T-helper 9 cell (primary cell): ENCODE measurements around the gene WDR33.

ENCODE experiments used
- DNase-seq: peaks from one replicate; pipeline ENCODE4 v3.0.0-alpha.2; 2020

The WDR33 gene

DNA sequence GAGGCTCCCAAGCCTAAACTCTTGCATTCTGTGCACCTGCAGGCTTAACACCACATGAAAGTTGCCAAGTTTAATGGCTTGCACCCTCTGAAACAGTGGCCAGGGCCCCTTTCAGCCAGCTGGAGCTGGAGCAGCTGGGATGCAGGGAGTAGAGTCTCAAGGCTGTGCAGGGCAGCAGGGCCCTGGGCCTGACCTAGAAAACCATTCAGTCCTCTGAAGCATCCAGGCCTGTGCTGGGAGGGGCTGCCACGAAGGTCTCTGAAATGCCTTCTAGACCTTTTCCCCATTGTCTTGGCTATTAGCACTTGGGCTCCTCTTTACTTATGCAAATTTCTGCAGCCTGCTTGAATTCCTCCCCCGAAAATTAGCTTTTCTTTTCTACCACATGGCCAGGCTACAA, 120.3 kb downstream of the WDR33 start:
- no peak for DNase-seq

DNA sequence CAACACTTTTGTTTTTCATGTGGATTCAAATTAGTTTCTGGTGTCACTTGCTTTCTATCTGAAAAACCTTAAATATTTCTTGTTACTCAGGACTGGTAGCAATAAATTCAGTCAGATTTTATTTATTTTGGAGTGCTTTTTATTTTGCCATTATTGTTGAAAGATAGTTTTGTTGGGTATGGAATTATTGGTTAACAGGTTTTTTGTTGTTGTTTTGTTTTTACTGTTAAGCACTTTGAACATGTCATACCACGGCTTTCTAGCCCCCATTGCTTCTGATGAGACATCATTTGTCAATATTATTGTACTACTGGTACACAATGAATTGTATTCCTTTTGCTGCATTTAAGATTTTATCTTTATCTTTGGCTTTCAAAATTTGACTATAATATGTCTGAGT, 122.6 kb downstream of the WDR33 start:
- DNase-seq, result no peak

DNA sequence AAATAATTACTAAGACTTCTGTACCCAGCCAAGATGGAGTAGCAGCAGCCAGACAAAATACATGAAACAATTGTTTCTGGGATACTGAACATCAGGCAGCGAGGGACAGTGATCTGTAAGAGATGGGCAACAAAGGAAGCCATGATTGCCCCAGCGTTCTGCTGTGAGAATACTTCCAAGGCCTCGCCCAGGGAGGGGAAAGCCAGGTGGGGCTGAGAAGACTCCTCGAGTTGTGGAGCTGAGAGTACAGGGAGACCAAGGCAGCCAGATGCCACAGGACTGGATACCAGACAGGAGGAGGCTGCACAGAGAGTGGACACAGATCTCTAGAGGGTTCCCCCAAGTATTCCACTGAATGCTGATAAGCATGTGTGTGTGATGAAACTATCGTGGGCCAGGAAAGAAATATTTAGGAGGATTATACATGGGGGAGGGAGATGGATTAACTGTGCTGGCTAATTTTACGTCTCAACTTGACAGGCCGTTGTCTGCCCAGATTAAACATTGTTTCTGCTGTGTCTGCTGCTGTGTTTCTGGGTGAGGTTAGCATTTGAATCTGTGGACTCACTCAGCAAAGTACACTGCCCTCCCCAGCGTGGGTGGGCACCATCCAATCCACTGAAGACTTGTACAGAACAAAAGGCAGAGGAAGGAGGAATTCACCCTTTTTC, 125.4 kb downstream of the WDR33 start:
- DNase-seq, result no peak

DNA sequence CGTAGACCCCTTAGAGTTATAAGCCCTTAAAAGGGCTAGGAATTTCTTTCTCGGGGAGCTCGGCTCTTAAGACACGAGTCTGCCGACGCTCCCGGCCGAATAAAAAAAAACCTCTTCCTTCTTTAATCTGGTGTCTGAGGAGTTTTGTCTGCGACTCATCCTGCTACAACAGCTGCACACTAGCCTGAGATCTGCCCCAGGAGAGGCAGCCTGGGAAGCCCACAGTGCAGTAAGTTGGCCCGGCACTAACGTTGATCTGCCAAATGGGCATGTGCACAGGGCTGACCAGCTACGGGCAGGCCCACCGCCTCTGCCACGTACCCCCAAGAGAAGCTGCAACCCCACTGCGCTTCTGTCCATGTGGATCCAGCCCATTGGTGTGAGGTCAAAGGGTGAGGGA, 127.2 kb downstream of the WDR33 start:
- no peak for DNase-seq

DNA sequence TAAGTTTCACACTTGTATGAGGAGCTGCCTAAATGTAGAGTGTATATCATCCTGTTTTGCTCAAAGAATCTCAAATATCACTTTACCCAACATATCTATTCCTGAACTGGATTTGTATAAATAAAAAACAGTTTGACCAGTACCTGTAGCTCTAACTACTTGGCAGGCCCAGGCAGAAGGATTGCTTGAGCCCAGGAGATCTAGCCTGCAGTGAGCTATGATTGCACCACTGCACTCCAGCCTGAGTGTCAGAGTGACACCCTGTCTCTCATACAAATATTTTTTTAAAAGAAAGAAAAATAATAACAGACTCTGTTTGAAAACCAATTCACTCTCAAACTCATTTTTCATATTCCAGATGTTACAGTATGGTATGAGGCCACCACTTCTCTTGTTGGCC, 127.9 kb downstream of the WDR33 start:
- no peak for DNase-seq

DNA sequence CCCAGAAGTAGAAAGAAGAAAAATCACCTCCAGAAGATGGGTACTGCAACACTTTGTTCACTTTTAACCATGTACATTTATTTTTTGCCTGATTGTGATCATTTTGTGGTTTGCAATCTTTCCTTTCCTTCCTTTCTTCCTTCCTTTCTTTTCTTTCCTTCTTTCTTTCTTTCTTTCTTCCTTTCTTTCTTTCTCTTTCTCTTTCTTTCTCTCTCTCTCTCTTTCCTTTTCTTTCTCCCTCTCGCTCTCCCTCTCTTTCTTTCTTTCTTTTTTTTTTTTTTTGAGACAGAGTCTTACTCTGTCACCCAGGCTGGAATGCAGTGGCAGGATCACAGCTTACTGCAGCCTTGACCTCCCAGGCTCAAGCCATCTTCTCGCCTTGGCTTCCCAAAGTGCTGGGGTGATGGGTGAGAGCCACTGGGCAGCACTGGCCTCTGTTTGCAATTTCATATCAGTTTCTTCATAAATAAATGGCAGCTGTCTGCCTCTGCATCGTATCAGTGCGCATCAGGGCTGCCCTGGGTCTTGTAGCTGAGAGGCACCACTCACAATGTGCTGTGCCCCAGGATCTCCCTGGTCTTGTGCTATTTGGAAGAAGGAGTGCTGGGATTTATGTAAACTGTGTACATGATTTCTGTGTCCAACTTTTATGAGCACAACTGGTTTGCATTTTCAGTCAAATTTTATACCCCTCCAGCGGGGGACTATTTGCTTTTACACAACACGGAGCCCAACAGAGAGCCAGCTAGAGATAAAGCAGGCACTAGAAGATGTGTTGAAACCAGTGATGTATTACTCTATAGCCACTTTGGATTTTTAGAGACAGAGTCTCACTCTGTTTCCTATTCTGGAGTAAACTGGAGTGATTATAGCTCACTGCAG, 128.8 kb downstream of the WDR33 start:
- DNase-seq, result no peak

DNA sequence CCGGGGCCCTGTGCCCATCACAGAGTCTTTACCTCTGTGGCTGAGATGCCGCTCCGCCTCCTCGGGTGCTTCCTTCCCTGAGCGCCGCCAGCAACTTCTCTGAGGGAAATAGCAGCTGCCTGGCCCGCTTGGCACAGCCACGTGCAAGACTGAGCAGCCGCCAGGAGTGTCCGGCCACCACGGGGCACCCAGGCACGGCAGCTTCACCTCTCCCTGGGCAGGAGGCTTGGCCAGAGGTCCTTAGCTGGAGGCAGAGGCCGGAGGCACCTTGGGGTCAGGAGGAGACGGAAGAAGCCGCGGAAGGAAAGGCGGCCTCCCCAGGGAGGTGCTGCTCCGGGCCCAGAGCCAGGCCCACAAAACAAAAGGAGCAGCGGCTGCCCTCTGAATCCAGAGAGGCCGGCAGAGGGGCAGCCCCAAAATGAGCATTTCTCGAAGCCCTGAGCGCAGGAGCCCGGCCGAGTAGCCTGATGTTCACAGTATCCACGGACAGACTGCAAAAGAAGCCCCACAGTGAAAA, 129.6 kb downstream of the WDR33 start:
- DNase-seq, result no peak

DNA sequence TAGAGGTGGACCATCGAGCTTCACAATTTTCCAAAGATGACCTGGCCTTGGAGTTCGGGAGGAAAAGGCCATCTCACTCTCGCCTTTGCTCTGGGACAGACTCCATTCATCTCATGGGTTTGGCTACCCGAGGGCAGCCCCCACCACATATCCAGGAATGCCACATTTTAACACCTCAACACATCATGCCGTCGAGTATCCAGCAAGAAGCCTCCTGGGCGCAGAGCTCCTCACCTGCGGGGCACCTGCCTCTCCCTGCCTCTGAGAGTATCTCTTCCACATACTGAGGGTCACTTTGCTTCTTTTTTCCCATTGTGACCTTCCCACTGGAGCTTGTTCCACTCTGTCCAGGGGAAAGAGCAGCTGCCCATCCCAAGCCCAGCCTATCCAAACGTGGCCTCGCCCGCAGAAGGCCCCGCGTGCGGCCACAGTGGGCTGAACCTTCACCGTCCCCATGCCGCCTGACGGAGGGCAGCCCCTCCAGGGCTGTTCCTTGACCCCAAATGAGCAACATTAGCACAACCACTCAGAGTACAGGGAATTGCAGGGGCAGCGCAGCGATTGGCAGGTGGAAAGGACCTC, 130.2 kb downstream of the WDR33 start:
- DNase-seq, result no peak

DNA sequence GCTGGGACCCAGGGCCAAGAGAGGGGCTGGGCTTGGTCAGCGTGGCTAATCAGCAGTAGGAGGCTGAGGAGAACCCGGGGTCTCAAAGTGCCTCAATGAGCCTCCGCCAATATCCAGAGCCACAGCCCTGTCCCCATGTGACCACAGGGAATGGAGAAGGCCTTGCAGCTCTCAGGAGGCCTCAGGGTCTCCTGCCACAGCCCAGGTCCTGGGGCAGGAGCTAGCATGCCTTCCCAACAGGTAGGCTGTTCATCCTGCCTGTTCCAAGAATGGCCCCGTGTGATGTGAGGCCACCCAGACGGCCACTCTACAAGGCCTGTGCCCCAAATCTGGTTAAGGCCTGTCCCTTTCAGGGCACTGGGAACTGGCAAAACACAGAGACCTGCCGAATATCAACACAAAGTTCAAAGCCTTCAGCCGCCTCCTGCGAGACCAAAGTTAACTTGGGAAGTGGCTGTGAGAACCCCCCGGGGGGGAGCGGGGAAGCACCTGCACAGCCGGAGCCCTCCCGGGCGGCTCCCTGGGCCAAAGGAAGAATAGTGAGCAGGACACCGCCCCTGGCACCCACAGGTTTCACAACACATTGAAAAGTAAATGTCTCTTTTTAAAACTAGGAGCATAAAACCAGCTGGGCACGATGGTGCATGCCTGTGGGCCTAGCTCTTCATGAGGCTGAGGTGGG, 131.2 kb downstream of the WDR33 start:
- DNase-seq, result no peak

DNA sequence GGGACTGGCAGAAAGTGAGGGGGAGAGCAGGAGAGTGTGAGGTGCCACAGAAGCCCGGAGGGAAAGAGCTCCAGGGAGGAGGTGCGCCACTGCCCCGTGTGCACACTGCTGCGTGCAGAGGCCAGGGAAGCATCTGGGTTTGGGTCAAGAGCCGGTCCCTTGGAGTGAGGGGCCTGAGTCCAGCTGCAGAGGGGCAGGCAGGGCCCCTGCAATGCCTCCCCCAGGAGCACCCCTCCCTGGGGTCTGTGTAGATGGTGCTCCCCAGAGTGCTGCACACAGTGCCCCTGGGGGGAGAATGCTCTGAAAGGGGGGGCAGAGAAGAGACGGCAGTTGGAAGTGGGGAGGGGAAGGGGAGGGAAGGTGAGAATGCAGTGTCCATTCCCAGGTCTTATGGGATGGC, 132.0 kb downstream of the WDR33 start:
- no peak for DNase-seq

DNA sequence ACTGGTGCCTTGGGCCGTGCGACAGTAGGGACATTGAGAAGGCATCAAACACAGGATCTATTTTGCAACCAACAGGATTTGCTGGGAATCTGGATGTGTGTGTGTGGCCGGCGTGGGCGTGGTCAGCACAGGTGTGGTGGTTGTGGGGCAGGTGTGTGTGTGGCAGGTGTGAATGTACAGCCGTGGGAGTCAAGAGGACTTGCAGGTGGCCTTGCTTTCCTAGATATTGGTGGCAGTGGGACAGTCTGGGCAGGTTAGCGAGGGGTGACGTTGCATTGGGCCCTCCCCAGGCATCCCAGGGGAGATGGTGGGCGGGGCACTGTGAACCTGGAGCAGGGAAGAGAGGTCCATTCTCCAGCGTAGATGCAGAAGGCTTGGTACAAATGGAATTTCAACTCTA, 132.4 kb downstream of the WDR33 start:
- DNase-seq, result no peak

DNA sequence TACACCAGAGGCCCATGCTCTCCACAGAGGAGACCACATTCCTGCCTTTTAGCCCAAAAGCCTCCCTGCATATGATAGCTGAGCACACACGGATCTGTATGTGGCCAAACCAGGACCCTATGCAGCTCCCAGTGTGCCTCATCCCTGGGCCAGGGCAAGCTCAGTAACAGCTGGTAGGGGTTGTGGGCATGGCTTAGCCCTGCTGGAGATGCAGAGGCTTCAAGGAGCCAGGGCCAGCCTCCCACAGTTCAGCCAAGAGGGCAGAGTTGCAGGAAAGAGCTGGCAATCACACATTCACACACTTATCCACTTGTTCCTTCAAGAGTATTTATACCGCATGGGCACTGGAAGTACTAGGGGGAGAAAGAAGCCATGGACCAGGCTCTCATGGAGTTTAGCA, 134.1 kb downstream of the WDR33 start:
- no peak for DNase-seq

DNA sequence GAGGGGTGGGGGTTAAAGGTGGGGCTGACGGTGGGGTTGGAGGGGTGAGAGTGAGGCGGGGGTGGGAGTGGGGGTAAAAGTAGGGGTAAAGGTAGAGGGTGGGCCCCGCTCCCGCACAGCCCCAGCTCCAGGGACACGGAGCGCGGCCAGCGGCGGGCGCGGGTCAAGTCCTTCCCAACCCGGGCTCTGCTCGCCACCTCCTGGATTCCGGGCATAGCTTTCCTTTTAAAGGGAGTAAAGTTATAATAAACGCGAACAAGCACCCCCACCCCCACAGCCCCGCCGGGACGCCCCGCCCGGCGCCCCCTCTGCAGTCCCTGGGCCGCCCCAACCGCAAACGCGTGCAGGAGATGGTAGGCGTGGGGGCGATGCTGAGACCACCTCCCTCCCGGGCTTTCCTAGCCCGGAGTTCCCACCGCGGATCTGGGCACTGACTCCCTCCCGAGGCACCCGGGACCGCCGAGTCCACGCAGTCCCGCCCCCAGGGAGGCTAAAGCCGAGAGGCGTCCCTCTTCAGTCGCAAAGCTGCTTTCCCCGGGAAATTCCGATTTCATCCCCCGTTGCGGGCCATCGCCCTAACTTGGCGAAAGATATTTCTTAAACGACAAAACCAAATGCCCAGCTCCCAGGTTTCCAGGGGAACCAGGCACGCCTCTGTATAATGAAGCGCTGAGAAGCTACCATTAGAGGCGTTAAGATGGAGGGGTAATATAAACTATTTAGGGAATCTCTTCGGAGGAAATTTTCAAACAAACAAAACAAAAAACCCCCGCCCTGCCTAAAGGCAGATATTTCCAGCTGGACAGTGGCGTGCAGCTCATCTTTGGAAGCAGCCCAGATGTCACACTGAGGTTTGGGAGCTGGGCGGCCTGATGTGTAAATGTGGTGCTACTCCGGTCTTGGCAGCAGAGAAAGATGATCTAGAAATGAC, 135.4 kb downstream of the WDR33 start, which contains the start of gene LIMS2:
Gene LIMS2, minus strand, starts transcription at position 200 of the 931 bp plus-strand sequence. CDS start 506 bp downstream, outside the sequence.
- no peak for DNase-seq

DNA sequence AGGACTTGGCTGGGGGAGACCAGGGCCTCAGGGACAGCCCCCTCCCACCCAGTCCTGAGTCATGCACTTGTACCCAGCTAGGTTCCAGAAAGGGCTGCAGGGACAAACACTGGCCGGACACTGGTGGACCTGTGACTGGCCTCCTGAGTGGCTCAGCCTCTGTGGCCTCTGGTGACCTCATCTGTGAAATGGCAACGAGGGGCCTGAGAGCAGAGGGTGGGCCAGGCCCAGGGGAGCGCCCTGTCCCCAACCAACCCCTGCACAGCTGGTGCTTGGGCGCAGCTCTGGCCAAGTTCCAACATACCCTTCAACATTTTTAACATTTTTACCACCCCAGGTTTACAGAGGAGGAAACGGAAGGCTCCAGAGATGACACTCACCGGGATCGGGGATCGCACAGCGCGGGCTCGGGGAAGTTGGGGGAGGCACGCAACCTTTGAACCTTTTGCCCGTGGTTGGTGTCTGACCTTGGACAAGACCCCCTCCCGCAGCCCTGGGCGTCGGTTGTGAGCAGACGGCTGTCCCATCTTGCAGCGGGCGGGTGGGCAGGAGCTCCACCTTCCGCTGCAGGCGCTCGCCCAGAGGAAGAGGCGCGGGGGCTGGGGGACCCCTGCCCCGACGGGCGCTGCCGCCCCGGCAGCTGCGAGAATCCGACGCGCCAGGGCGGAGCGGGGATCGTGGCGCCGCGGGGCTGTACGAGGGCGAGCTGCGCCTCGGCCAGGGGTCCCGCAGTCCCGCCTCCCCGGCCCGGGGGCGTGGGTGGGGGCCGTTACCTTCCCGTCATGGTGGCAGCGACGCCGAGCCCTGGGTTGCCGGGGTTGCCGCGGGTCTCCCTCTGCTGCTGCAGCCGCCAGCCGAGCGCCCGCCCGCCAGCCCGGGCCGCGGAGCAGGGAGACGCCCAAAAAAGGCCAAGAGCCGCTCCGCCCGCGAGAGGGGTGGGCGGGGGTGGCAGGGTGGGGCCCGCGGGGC, 136.4 kb downstream of the WDR33 start:
- DNase-seq, result no peak

DNA sequence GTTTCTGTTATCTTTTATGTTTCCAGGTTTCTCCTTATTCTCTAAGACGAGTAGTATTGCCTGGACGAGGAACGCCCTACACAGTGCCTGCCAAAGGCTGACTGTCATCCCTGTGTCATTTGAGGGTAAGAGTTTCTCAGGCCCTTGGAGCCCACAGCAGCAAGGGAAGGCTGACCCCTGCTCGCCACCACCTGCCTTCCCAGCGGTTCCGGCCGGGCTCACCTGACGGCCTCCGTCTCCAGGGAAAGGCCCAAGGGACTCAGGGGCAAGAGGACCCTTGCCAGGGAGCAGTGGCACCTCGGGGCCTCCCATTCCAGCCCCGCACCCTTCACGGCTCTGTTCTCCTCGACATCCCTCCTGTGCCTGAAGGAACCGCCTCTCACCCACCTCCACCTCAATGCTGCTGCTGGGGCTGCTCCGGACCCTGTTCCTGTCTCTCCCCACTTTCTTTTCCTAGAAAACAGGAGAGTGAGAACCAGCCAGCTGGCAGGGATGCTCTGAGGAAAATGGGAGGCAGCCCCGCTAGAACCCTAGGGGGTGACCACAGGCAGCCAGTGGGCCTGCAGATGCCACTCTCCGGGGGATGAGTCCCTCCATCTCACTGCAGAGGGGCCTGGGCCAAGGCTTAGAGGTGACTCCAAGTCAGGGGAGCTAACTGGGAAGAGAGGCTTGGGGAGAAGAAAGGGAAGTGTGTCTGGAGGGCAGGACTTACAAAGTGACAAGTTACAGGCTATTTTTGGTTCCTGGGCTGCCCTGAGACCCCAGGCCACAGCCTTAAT, 137.5 kb downstream of the WDR33 start:
- DNase-seq, result no peak

DNA sequence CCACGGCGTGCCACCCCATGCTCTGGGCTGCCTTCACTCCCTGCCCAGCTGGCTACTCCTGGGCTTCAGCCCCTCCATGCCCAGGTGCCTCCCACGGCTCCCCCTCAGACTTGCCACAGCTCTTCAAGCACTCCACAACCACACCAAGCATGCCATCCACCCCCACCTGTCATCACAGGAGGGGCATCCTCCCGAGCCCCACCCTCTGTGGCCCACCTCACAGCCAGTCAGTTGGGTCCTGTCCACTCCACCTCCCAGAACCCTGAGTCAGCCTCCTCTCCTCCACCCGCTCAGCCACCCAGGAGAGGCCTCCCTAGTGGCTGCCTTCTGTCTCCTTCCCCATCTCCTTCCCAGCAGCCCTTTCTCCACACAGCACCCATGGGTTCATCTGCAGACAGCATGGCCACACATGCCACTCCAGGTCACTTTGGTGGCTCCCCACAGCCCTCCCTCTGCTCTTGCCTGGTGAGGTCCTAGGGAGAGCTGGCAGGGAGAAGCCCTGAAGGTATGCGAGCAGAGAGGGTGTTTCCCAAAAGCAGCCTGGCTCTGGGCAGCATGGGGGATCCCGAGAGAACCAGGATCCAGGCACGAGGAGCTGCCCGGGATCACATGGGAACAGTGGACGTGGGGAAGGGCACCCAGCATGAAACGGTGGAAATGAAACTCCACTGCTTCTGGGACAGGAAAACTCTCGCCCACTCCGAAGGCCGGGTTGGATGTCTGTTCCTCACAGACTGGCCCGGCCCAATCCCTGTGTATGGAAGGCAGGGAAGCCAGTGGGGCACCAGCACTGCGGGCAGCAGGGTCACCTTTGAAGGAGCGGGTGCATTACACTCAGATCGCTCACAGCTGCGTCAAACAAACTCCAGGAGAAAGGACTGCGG, 138.4 kb downstream of the WDR33 start:
- DNase-seq, result no peak

DNA sequence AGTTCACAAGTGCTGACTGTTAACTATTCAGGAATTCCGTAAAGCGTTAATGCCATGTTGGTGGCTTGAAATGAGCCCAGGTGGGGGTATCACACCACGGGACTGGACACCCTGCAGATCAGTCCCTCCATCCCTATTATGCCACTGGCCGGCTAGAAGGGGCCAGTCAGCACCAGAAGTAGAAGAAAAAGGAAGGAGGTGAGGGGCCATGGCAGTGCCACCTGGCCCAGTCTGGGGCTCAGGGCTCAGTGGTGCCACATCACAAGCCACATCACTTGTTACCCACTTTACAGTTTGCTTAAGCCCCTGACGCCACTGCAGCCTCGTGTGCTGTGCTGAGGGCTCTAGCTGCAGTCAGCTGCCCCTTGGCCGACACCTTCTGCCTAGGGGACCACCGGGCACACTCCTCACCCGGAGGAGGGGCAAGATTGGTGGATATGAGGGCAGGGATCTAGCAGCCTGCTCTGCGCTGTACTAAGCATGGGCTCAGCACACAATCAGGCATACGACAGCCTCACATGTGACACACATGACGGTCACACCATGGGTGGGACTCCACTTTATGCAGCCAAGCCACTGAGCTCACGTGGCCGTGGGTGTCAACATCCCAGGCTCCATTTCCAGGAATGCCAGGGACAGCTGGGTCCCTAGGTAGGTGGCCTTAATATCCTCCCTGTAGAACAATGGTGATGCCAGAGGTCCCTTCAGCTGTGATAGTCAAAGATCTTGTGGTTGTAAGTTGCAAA, 139.2 kb downstream of the WDR33 start:
- no peak for DNase-seq

DNA sequence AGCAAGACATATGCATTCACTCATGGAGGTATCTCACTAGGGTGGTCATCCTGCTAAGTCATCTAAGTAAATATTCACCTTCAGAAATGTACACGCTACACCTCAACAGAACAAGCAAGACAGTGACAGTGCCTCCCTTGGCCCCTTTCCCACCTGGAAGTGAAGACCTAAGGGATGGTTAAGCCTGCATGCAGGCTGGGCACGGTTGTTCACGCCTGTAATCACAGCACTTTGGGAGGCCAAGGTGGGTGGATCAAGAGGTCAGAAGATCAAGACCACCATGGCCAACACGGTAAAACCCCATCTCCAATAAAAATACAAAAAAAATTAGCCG, 140.0 kb downstream of the WDR33 start:
- DNase-seq, result no peak
